Embryonic facial prominence (tissue), 1 donor: Measurements from ENCODE around the gene PLD4.
"Not testable (repeated sequence)": the region's sequence is repeated elsewhere in the genome, so short reads cannot be mapped to it uniquely, and the experiment has no call there.

ENCODE experiments used
- DNase-seq: peaks from one replicate; pipeline ENCODE4 v3.0.0-alpha.2; 2016; ENCODE audit errors: extremely low spot score

The PLD4 gene

GRCh38 chr14:104886690-104887622 is 37.7 kb upstream of the PLD4 start:
- DNase-seq: no peak

DNA sequence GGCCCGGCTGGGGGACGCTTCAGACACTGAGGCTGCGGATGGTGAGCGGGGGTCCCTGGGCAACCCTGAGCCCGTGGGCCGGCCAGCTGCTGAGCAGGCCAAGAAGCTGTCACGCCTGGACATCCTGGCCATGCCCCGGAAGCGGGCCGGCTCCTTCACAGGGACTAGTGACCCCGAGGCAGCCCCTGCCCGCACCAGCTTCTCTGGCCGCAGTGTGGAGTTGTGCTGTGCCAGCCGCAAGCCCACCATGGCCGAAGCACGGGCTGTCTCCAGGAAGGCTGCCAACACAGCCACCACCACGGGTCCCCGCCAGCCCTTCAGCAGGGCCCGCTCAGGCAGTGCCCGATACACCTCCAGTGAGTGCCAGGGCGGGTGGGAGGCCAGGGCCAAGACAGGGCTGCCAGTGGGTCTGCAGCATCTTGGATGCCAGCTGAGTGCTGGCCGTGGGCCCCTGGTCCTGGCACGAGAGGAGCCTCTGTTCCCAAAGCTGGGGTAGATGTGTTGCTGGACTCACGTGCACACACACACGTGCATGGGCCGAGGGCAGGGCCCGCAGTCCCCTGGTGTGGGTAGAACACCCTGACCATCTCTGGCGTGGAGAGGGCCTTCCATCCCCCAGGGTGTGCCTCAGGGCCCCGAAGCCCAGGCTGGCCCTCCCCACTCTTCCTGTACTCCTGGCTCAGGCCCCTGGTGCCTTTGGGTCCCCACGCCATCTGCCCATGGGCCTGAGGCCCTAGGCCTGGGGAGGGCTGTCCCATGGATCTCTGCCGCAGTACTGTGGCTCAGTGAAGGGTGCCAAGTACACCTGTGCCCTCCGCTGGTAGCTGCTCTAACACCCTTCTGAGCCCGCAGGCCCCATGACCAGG is 36.8 kb upstream of the PLD4 start:
- no peak for DNase-seq

- DNase-seq: no peak
Measured at GRCh38 chr14:104888489-104889374, 35.9 kb upstream of the PLD4 start.

- no peak for DNase-seq
Measured at GRCh38 chr14:104889375-104889757, 35.3 kb upstream of the PLD4 start.

DNA sequence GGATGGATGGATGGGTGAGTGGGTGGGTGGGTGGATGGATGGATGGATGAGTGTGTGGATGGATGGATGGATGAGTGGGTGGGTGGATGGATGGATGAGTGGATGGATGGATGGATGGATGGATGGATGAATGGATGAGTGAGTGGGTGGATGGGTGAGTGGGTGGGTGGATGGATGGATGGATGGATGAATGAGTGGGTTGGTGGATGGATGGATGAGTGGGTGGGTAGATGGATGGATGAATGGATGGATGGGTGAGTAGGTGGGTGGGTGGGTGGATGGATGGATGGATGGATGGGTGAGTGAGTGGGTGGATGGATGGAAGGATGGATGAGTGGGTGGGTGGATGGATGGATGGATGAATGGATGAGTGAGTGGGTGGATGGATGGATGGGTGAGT is 34.4 kb upstream of the PLD4 start:
- DNase-seq: not testable (repeated sequence)

GRCh38 chr14:104891121-104891551 is 33.5 kb upstream of the PLD4 start:
- no peak for DNase-seq

GRCh38 chr14:104891664-104892530 is 32.8 kb upstream of the PLD4 start:
- no peak for DNase-seq

- no peak for DNase-seq
Measured at GRCh38 chr14:104892531-104893434, 31.9 kb upstream of the PLD4 start.

GRCh38 chr14:104893435-104894207 is 31.1 kb upstream of the PLD4 start:
- no peak for DNase-seq

DNA sequence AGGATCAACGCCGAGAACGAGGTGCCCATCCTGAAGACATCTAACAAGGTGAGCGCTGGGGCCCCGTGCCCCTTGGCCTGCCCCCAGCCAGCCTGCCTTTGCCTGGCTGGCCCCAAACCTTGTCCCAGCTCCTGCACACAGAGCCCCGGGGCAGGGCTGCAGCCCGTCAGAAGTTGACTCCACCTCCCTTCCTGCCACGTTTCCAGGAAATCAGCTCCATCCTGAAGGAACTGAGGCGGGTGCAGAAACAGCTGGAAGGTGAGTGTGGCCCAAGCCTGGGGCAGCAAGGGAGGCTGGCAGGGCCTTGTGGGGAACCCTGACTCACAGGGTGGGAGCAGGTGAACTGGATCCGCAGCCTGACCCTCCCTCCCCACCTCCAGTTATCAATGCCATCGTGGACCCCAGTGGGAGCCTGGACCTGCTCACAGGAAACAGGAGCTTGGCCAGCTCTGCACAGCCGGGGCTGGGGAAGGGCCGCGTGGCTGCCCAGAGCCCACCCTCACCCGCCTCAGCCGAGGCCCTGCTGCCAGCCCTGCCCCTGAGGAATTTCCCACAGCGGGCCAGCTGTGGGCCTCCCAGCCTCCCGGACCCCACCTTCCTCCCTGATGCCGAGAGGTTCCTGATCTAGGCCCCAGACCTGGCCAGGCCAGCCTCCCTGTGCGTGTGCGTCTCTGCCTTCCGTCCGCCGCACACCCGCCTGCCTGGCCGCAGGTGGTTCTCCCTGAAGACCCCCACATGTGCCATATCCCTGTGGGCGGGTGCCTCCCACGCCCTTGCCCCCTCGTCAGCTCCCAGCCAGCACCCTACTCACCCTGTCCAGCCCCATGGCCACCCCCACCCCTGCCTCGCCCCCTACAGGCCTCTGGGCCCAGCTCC is 30.1 kb upstream of the PLD4 start:
- no peak for DNase-seq

- DNase-seq: no peak
Measured at GRCh38 chr14:104895207-104895785, 29.4 kb upstream of the PLD4 start.

DNA sequence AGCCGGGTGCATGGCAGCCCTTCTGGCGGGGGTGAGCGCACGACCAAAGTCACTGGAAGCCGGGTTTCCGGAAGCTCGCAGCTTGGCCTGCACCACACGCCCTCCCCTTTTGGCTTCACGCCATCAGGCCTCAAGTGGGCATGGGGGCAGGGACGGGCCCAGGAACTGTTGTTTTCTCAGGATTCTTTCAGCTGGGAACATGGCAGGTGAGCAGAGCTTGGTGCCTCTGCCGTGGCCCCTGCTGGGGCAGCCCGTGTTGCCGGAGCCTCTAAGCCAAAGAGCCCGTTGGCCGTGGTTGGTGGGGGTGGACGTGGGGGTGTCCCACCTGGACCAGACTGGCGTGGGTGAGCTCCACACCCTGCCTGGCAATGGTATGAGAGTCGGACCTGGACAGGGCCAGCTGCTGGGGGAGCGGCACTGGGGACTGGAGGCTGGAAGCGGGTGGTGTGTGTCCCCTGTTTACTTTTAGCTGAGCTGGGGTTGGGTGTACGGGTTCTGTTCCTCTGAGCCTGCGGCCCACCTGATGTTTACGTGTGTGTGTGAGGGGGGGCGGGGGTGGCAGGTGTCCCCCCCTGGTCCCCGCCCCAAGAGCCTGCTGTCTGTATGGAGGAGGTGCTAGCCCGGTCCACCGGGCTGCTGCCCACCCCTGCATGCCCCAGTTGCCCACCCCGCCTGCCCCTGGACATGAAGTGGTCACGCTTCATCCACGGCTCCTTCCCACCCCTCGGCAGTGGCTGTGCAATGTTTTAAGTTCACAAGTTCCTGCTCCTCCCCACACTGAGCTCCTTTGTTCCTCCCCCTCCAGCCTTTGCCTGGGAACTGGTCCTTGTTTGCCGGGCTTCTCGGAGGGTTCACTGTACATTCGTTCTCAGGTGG is 28.7 kb upstream of the PLD4 start:
- no peak for DNase-seq

- DNase-seq: no peak
Measured at GRCh38 chr14:104897330-104898194, 27.1 kb upstream of the PLD4 start.

GRCh38 chr14:104898195-104898558 is 26.5 kb upstream of the PLD4 start:
- DNase-seq: no peak

DNA sequence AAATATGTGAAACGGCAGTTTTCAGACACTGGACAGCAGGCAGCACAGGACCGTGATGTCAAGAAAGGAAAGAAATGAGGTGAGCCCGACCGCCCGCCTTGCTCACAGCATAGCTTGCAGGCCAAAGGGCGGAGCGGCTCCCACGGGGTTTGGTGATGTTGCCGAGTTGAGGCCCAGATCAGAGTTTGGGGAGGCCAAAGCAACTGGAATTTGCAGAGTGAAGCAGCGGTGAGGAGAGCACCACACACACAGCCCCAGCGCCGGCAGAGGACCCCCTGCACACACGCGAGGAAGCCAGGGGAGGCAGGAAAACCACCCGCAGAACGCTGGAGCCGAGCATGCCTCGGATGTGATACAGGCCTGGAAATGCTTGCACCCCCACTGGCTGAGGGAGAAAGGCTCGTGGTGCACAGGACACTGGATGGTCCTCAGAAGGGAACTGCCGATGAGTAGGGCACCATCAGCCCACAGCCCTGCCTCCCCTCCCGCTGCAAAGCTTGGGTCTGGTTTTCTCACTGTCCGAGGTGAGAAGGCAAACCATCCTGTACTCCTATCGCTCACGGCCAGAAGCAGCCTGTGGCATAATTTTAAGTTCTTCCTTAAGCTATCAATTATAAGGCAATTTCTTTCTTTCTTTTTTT is 25.7 kb upstream of the PLD4 start:
- no peak for DNase-seq
